Measurements from ENCODE around the gene FOXK1.

Gene FOXK1

GRCh38 chr7:4817178-4817901, 135.2 kb downstream of the FOXK1 start:
- Histone ChIP-seq H3K4me3 (ENCODE audit: severe bottlenecking) (no peak overlapping the region), H3K36me3 (ENCODE audit: low read depth) (no peaks in the 10 kb centered on the region), H3K27ac (ENCODE audit: poor library complexity, severe bottlenecking) (no peak overlapping the region), H3K9me3 (ENCODE audit: severe bottlenecking) (no peaks in the 10 kb centered on the region), H3K4me1 (ENCODE audit: insufficient read depth, poor library complexity, severe bottlenecking) (no peaks in the 10 kb centered on the region), H3K27me3 (ENCODE audit: insufficient read depth, poor library complexity, severe bottlenecking) (no peaks in the 10 kb centered on the region)
- ATAC-seq (ENCODE audit: low read depth) = no peak
- TF ChIP-seq CTCF (IDR thresholded peaks at IDR 0.05; ENCODE audit: poor library complexity, severe bottlenecking) = no peak
- DNase-seq (ENCODE audit: low spot score) = no peak

GRCh38 chr7:4818000-4818794, 136.1 kb downstream of the FOXK1 start:
- no peaks in the 10 kb centered on the region for H3K36me3 ChIP-seq (ENCODE audit: low read depth)
- DNase-seq (ENCODE audit: low spot score) (no peak), ATAC-seq (ENCODE audit: low read depth) (no peak)
- no peak for TF ChIP-seq CTCF (IDR thresholded peaks at IDR 0.05; ENCODE audit: poor library complexity, severe bottlenecking)
- H3K4me1 ChIP-seq (ENCODE audit: insufficient read depth, poor library complexity, severe bottlenecking) = no peaks in the 10 kb centered on the region
- H3K27ac ChIP-seq (ENCODE audit: poor library complexity, severe bottlenecking) = no peak overlapping the region
- no peak overlapping the region for H3K4me3 ChIP-seq (ENCODE audit: severe bottlenecking)
- no peaks in the 10 kb centered on the region for H3K9me3 ChIP-seq (ENCODE audit: severe bottlenecking)
- no peaks in the 10 kb centered on the region for H3K27me3 ChIP-seq (ENCODE audit: insufficient read depth, poor library complexity, severe bottlenecking)

GRCh38 chr7:4819560-4820404, 137.7 kb downstream of the FOXK1 start:
- Histone ChIP-seq H3K36me3 (ENCODE audit: low read depth) (no peaks in the 10 kb centered on the region), H3K27me3 (ENCODE audit: insufficient read depth, poor library complexity, severe bottlenecking) (no peaks in the 10 kb centered on the region), H3K4me1 (ENCODE audit: insufficient read depth, poor library complexity, severe bottlenecking) (no peaks in the 10 kb centered on the region), H3K27ac (ENCODE audit: poor library complexity, severe bottlenecking) (no peak overlapping the region), H3K9me3 (ENCODE audit: severe bottlenecking) (no peaks in the 10 kb centered on the region), H3K4me3 (ENCODE audit: severe bottlenecking) (no peak overlapping the region)
- ATAC-seq (ENCODE audit: low read depth) = no peak
- TF ChIP-seq CTCF (IDR thresholded peaks at IDR 0.05; ENCODE audit: poor library complexity, severe bottlenecking) = no peak
- DNase-seq (ENCODE audit: low spot score) = no peak

GRCh38 chr7:4820405-4820966, 138.4 kb downstream of the FOXK1 start:
- DNase-seq (ENCODE audit: low spot score) (no peak), ATAC-seq (ENCODE audit: low read depth) (no peak)
- Histone ChIP-seq H3K36me3 (ENCODE audit: low read depth) (no peaks in the 10 kb centered on the region), H3K9me3 (ENCODE audit: severe bottlenecking) (no peaks in the 10 kb centered on the region), H3K27me3 (ENCODE audit: insufficient read depth, poor library complexity, severe bottlenecking) (no peaks in the 10 kb centered on the region), H3K27ac (ENCODE audit: poor library complexity, severe bottlenecking) (no peak overlapping the region), H3K4me1 (ENCODE audit: insufficient read depth, poor library complexity, severe bottlenecking) (no peaks in the 10 kb centered on the region), H3K4me3 (ENCODE audit: severe bottlenecking) (no peak overlapping the region)
- TF ChIP-seq CTCF (IDR thresholded peaks at IDR 0.05; ENCODE audit: poor library complexity, severe bottlenecking) = no peak
